HG03571 (cell line): ENCODE data around the gene ABCA3.
"Not testable (repeated sequence)": the region's sequence is repeated elsewhere in the genome, so short reads cannot be mapped to it uniquely, and the experiment has no call there.

Source experiments
- ATAC-seq: cut with Tn5 transposase; IDR thresholded peaks from one replicate; pipeline ENCODE4 v1.9.1; 2021; ENCODE audit not compliant: unreplicated experiment

The ABCA3 gene

GRCh38 chr16:2258530-2258929 lies 82.0 kb downstream of the ABCA3 start:
- ATAC-seq, result not testable (repeated sequence)

GRCh38 chr16:2257726-2258125 lies 82.8 kb downstream of the ABCA3 start:
- no peak for ATAC-seq

GRCh38 chr16:2256531-2257140 lies 83.9 kb downstream of the ABCA3 start:
- ATAC-seq, result no peak

- no peak for ATAC-seq
Observed at GRCh38 chr16:2253293-2253692, 87.2 kb downstream of the ABCA3 start.

- no peak for ATAC-seq
Observed at GRCh38 chr16:2252806-2253148, 87.8 kb downstream of the ABCA3 start.

- ATAC-seq, result peak; percentile 83
Observed at GRCh38 chr16:2251296-2252111, 89.0 kb downstream of the ABCA3 start, which contains the start of gene ECI1. ECI1 (minus strand) TSS chr16:2251587; CDS start chr16:2251566, 21 bp downstream.

GRCh38 chr16:2250652-2251295 lies 89.8 kb downstream of the ABCA3 start:
- ATAC-seq, result no peak

GRCh38 chr16:2246301-2246885 lies 94.1 kb downstream of the ABCA3 start:
- ATAC-seq, result no peak

GRCh38 chr16:2244926-2245795 lies 95.4 kb downstream of the ABCA3 start:
- no peak for ATAC-seq

- no peak for ATAC-seq
Observed at GRCh38 chr16:2244301-2244700, 96.2 kb downstream of the ABCA3 start.

GRCh38 chr16:2243781-2244180 lies 96.7 kb downstream of the ABCA3 start:
- no peak for ATAC-seq

- ATAC-seq, result no peak
Observed at GRCh38 chr16:2243031-2243528, 97.4 kb downstream of the ABCA3 start.

- no peak for ATAC-seq
Observed at GRCh38 chr16:2242598-2242997, 97.9 kb downstream of the ABCA3 start.

GRCh38 chr16:2240331-2240730 lies 100.2 kb downstream of the ABCA3 start:
- ATAC-seq, result not testable (repeated sequence)

- ATAC-seq, result no peak
Observed at GRCh38 chr16:2238838-2239675, 101.5 kb downstream of the ABCA3 start.

- ATAC-seq, result no peak
Observed at GRCh38 chr16:2238150-2238837, 102.2 kb downstream of the ABCA3 start.

GRCh38 chr16:2237493-2238149 lies 102.9 kb downstream of the ABCA3 start:
- no peak for ATAC-seq

- ATAC-seq, result no peak
Observed at GRCh38 chr16:2237102-2237482, 103.4 kb downstream of the ABCA3 start.
